Neural cell (in vitro differentiated cells): ENCODE results near the gene SLIT3. TPM values are rescaled to one million over a fixed set of nuclear protein-coding genes. Genes with fewer than 3 reads are reported as not detected.

Source experiments
- H2AFZ ChIP-seq: fragments of 200-600, 300-800 bp; sonication (generic), shearing (Covaris generic); 2 replicates; pipeline ENCODE4 v1.6.0; 2014; ENCODE audit warnings: low read depth, mild to moderate bottlenecking, antibody characterized with exemption, low read length, moderate library complexity
- H3F3A ChIP-seq: fragments of 200-600 bp; shearing (Covaris generic); 2 replicates; pipeline ENCODE4 v1.6.1; 2016; ENCODE audit warnings: mild to moderate bottlenecking, moderate library complexity, mixed read lengths, antibody characterized with exemption, low read length; ENCODE audit not compliant: insufficient read depth, poor library complexity, severe bottlenecking
- H3K27ac ChIP-seq: fragments of 200-600, 300-800 bp; sonication (generic), shearing (Covaris generic); 2 replicates; pipeline ENCODE4 v1.5.1; 2014; ENCODE audit warnings: mild to moderate bottlenecking, low read length, moderate library complexity
- H3K27me3 ChIP-seq: fragments of 300-800, 200-600 bp; sonication (generic), shearing (Covaris generic); 2 replicates; pipeline ENCODE4 v1.6.0; 2014; ENCODE audit warnings: mild to moderate bottlenecking, low read depth, low read length, moderate library complexity; ENCODE audit not compliant: insufficient read depth
- H3K36me3 ChIP-seq: fragments of 300-800, 200-600 bp; sonication (generic), shearing (Covaris generic); 2 replicates; pipeline ENCODE4 v1.5.1; 2014; ENCODE audit warnings: mild to moderate bottlenecking, antibody characterized with exemption, low read length, moderate library complexity; ENCODE audit not compliant: insufficient read depth
- H3K4me2 ChIP-seq: fragments of 300-800, 200-600 bp; sonication (generic), shearing (Covaris generic); 2 replicates; pipeline ENCODE4 v1.6.0; 2014; ENCODE audit warnings: mild to moderate bottlenecking, low read length
- H3K4me3 ChIP-seq: fragments of 300-800, 200-600 bp; sonication (generic), shearing (Covaris generic); 2 replicates; pipeline ENCODE4 v1.5.1; 2014; ENCODE audit warnings: mild to moderate bottlenecking, low read length, moderate library complexity
- H3K79me2 ChIP-seq: fragments of 200-600 bp; shearing (Covaris generic); replicated peaks from 2 replicates; pipeline ENCODE4 v1.6.0; 2014; ENCODE audit warnings: mild to moderate bottlenecking, low read length, moderate library complexity; ENCODE audit not compliant: insufficient read depth
- H3K9ac ChIP-seq: fragments of 300-800, 200-600 bp; sonication (generic), shearing (Covaris generic); 2 replicates; pipeline ENCODE4 v1.6.1; 2016; ENCODE audit warnings: mild to moderate bottlenecking, low read length, mixed read lengths
- H3K9me2 ChIP-seq: fragments of 200-600 bp; shearing (Covaris generic); 2 replicates; pipeline ENCODE4 v1.6.1; 2016; ENCODE audit warnings: mild to moderate bottlenecking, low read length, mixed read lengths; ENCODE audit not compliant: insufficient read depth
- H3K9me3 ChIP-seq: fragments of 200-600, 300-800 bp; sonication (generic), shearing (Covaris generic); 2 replicates; pipeline ENCODE4 v1.6.1; 2016; ENCODE audit warnings: mild to moderate bottlenecking, mixed run types, low read length, moderate library complexity, mixed read lengths
- H4K20me1 ChIP-seq: fragments of 200-600 bp; shearing (Covaris generic); 2 replicates; pipeline ENCODE4 v1.6.1; 2016; ENCODE audit warnings: mild to moderate bottlenecking, mixed run types; ENCODE audit not compliant: insufficient read depth
- EP300 ChIP-seq: fragments of 450-650 bp; conservative IDR thresholded peaks from 2 replicates; pipeline ENCODE4 v1.6.1; 2014; ENCODE audit warnings: antibody characterized with exemption, mild to moderate bottlenecking, moderate library complexity; ENCODE audit not compliant: poor library complexity, severe bottlenecking
- EZH2 ChIP-seq: fragments of 200-600, 300-800 bp; shearing (Covaris generic), sonication (generic); IDR thresholded peaks from 2 replicates; pipeline ENCODE4 v1.6.1; 2014; ENCODE audit warnings: antibody characterized with exemption, low read length, borderline replicate concordance, mild to moderate bottlenecking; ENCODE audit not compliant: insufficient read depth, poor library complexity, severe bottlenecking
- MXI1 ChIP-seq: fragments of 450-650 bp; conservative IDR thresholded peaks from 2 replicates; pipeline ENCODE4 v1.6.1; 2014; ENCODE audit warnings: antibody characterized with exemption, mild to moderate bottlenecking; ENCODE audit not compliant: poor library complexity, severe bottlenecking
- POLR2AphosphoS5 ChIP-seq: IDR thresholded peaks from 2 replicates; pipeline ENCODE4 v1.6.1; 2012
- RAD21 ChIP-seq: fragments of 450-650 bp; conservative IDR thresholded peaks from 2 replicates; pipeline ENCODE4 v1.6.1; 2014; ENCODE audit warnings: antibody characterized with exemption, mild to moderate bottlenecking, moderate library complexity
- SMC3 ChIP-seq: fragments of 450-650 bp; conservative IDR thresholded peaks from 2 replicates; pipeline ENCODE4 v1.6.1; 2014; ENCODE audit warnings: antibody characterized with exemption, mild to moderate bottlenecking, moderate library complexity; ENCODE audit not compliant: poor library complexity
- TAF1 ChIP-seq: IDR thresholded peaks from 2 replicates; pipeline ENCODE4 v1.6.1; 2012; ENCODE audit warnings: low read depth
- polyA plus RNA-seq: library from polyadenylated mRNA; depleted of rRNA; stranded (reverse); fragments of >200 nt; gene quantifications from 2 replicates; pipeline ENCODE4 v1.2.3, GENCODE V29; 2014
- TF ChIP-seq, protein P1 (sequence below): fragments of 450-650 bp; IDR thresholded peaks from 2 replicates; pipeline ENCODE4 v1.5.1; 2014; ENCODE audit warnings: antibody characterized with exemption, mild to moderate bottlenecking, moderate library complexity; ENCODE audit not compliant: poor library complexity, severe bottlenecking
- TF ChIP-seq, protein P2 (sequence below): IDR thresholded peaks from 2 replicates; pipeline ENCODE4 v1.6.1; 2012; ENCODE audit warnings: borderline replicate concordance

SLIT3 gene
- polyA plus RNA-seq, 1 donor from 2014 or later, result 1.2 TPM

DNA sequence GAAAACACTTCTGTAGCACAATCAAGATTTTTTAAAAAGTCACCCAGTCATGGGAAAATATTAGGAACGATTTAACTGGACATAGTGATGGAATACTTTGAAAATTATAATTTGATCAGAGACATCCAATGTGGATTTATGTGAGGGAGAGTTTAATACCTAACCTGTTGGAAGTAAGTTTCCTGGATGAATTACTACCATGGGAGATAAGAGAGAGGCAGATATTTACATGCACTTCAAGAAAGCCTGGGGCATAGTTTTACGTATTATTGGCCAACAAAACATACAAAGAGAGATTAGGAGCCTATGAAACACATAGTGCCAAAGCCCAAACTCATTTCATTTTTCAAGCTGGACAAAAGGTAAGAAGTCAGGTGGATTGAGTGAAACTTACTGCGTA is 336.8 kb downstream of the SLIT3 start:
- TF ChIP-seq SMC3 (no peak), RAD21 (no peak), POLR2AphosphoS5 (no peak), TAF1 (no peak), MXI1 (no peak)
- Histone ChIP-seq H4K20me1 (no peaks in the 10 kb centered on the region), H3K4me3 (no peak overlapping the region), H3K9me2 (no peaks in the 10 kb centered on the region), H3K36me3 (no peaks in the 10 kb centered on the region), H2AFZ (no peak overlapping the region), H3F3A (no peaks in the 10 kb centered on the region), H3K9me3 (no peaks in the 10 kb centered on the region), H3K4me2 (no peak overlapping the region), H3K27ac (no peak overlapping the region), H3K27me3 (peaks cover 8% of the 10 kb centered on the region), H3K79me2 (no peaks in the 10 kb centered on the region), H3K9ac (no peak overlapping the region)

DNA sequence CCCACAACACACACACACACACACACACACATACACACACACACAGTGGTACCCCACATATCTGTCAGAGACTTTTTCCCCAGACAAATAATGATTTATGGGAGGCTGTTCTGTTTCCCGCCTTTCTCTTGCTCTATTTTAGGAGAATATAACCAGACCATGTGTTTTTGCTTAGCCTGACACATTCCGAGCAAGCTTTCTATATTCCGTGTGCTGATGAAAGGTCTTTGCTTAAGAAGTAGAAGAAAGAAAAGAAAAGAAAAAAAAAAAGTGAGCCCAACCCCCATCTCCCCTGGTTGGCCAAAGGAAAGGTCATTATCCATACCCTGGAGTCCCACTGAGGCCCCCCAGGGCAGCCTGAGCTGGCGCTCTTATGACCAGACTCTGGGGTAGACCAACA is 338.6 kb downstream of the SLIT3 start:
- Histone ChIP-seq H3K4me2 (no peak overlapping the region), H2AFZ (no peak overlapping the region)

More for the DNA sequence above, 338.6 kb downstream of the SLIT3 start:
- no peaks in the 10 kb centered on the region for H3K36me3 ChIP-seq
- H4K20me1 ChIP-seq, result no peaks in the 10 kb centered on the region
- H3K27me3 ChIP-seq, result peaks cover 8% of the 10 kb centered on the region
- H3K9ac ChIP-seq, result no peak overlapping the region
- H3K9me3 ChIP-seq, result no peaks in the 10 kb centered on the region
- no peaks in the 10 kb centered on the region for H3F3A ChIP-seq
- no peaks in the 10 kb centered on the region for H3K79me2 ChIP-seq
- TF ChIP-seq, protein P1, sequence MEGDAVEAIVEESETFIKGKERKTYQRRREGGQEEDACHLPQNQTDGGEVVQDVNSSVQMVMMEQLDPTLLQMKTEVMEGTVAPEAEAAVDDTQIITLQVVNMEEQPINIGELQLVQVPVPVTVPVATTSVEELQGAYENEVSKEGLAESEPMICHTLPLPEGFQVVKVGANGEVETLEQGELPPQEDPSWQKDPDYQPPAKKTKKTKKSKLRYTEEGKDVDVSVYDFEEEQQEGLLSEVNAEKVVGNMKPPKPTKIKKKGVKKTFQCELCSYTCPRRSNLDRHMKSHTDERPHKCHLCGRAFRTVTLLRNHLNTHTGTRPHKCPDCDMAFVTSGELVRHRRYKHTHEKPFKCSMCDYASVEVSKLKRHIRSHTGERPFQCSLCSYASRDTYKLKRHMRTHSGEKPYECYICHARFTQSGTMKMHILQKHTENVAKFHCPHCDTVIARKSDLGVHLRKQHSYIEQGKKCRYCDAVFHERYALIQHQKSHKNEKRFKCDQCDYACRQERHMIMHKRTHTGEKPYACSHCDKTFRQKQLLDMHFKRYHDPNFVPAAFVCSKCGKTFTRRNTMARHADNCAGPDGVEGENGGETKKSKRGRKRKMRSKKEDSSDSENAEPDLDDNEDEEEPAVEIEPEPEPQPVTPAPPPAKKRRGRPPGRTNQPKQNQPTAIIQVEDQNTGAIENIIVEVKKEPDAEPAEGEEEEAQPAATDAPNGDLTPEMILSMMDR, result no peak
- TF ChIP-seq RAD21 (no peak), TAF1 (no peak), EP300 (no peak), SMC3 (no peak), POLR2AphosphoS5 (no peak), EZH2 (no peak), MXI1 (no peak)
- TF ChIP-seq, protein P2, sequence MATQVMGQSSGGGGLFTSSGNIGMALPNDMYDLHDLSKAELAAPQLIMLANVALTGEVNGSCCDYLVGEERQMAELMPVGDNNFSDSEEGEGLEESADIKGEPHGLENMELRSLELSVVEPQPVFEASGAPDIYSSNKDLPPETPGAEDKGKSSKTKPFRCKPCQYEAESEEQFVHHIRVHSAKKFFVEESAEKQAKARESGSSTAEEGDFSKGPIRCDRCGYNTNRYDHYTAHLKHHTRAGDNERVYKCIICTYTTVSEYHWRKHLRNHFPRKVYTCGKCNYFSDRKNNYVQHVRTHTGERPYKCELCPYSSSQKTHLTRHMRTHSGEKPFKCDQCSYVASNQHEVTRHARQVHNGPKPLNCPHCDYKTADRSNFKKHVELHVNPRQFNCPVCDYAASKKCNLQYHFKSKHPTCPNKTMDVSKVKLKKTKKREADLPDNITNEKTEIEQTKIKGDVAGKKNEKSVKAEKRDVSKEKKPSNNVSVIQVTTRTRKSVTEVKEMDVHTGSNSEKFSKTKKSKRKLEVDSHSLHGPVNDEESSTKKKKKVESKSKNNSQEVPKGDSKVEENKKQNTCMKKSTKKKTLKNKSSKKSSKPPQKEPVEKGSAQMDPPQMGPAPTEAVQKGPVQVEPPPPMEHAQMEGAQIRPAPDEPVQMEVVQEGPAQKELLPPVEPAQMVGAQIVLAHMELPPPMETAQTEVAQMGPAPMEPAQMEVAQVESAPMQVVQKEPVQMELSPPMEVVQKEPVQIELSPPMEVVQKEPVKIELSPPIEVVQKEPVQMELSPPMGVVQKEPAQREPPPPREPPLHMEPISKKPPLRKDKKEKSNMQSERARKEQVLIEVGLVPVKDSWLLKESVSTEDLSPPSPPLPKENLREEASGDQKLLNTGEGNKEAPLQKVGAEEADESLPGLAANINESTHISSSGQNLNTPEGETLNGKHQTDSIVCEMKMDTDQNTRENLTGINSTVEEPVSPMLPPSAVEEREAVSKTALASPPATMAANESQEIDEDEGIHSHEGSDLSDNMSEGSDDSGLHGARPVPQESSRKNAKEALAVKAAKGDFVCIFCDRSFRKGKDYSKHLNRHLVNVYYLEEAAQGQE, result no peak
- no peak overlapping the region for H3K27ac ChIP-seq
- H3K4me3 ChIP-seq, result no peak overlapping the region
- no peaks in the 10 kb centered on the region for H3K9me2 ChIP-seq
